ENCODE data around the gene RBM20. TPM values are rescaled to one million over a fixed set of nuclear protein-coding genes. Genes with fewer than 3 reads are reported as not detected.
A peak's percentile ranks its signal among the peaks of the same experiment; 100 is the strongest.

The RBM20 gene
- total and polyA plus RNA-seq, 7 experiments from 2014 or later = 0.16 to 1.7 (median 0.37) TPM; not detected in 1

GRCh38 chr10:110773693-110774068 is 129.5 kb downstream of the RBM20 start:
- H3K4me3 ChIP-seq (ENCODE audit: low read length) = no peak overlapping the region
- peaks cover 0 to 11% of the 10 kb centered on the region in 2 donors for H3K4me1 ChIP-seq (ENCODE audit: control insufficient read depth in 2 of 2, insufficient read depth in 2 of 2, low read length in 2 of 2)
- peak overlapping the region in 1 of 10 donors; percentile 29 for H3K4me3 Mint-ChIP-seq
- peaks cover 2 to 35% (median 6%) of the 10 kb centered on the region in 7 donors for H3K4me1 Mint-ChIP-seq
- H3K9me3 Mint-ChIP-seq = peaks cover 0 to 3% (median 0%) of the 10 kb centered on the region in 11 donors
- no peaks in the 10 kb centered on the region for H3K36me3 Mint-ChIP-seq
- H3K27me3 Mint-ChIP-seq = peaks cover 0 to 3% (median 0%) of the 10 kb centered on the region in 5 donors
- no peak for ATAC-seq
- no peaks in the 10 kb centered on the region for H3K27me3 ChIP-seq (ENCODE audit: control insufficient read depth in 2 of 2, insufficient read depth in 2 of 2, low read length in 2 of 2)
- ChIA-PET CTCF (no interaction called here), POLR2A (interaction anchor here (0.7 kb wide), 1 partner anchor 124 kb away, joined by 3 read pairs; no protein-coding TSS in a partner anchor)
- DNase-seq = no peak
- intact Hi-C loops (cut with micrococcal nuclease) = loop anchor here in 1 of 2 donors (1.0 to 2.0 kb wide), 5 partner anchors 10 to 146 kb away; partner anchors contain the start of genes BBIP1, PDCD4 and SHOC2
- no peak overlapping the region for H3K27ac ChIP-seq (ENCODE audit: low read depth, low read length)
- no peaks in the 10 kb centered on the region for H3K36me3 ChIP-seq (ENCODE audit: control insufficient read depth in 2 of 3, insufficient read depth in 3 of 3, low read length in 3 of 3)
- H3K27ac Mint-ChIP-seq = peak overlapping the region in 1 of 9 donors; percentile 88
- H3K9me3 ChIP-seq (ENCODE audit: control insufficient read depth in 2 of 3, low read length in 3 of 3) = no peaks in the 10 kb centered on the region

GRCh38 chr10:110774069-110775019 is 130.2 kb downstream of the RBM20 start:
- Mint-ChIP-seq H3K9me3 (peaks cover 0 to 3% (median 0%) of the 10 kb centered on the region in 11 donors), H3K36me3 (no peaks in the 10 kb centered on the region), H3K27me3 (peaks cover 0 to 3% (median 0%) of the 10 kb centered on the region in 5 donors), H3K27ac (peak overlapping the region in 2 of 9 donors; percentile 47 to 88), H3K4me3 (peak overlapping the region in 1 of 10 donors; percentile 42), H3K4me1 (peaks cover 2 to 39% (median 9%) of the 10 kb centered on the region in 7 donors)
- H3K4me3 ChIP-seq (ENCODE audit: low read length) = no peak overlapping the region
- no peaks in the 10 kb centered on the region for H3K27me3 ChIP-seq (ENCODE audit: control insufficient read depth in 2 of 2, insufficient read depth in 2 of 2, low read length in 2 of 2)
- H3K36me3 ChIP-seq (ENCODE audit: control insufficient read depth in 2 of 3, insufficient read depth in 3 of 3, low read length in 3 of 3) = no peaks in the 10 kb centered on the region
- ATAC-seq (peak; percentile 41), DNase-seq (peak in 1 of 9 donors; percentile 54)
- H3K4me1 ChIP-seq (ENCODE audit: control insufficient read depth in 2 of 2, insufficient read depth in 2 of 2, low read length in 2 of 2) = peaks cover 0 to 11% of the 10 kb centered on the region in 2 donors
- no peak overlapping the region for H3K27ac ChIP-seq (ENCODE audit: low read depth, low read length)
- ChIA-PET CTCF (interaction anchor here (0.7 kb wide), 1 partner anchor 44 kb away, joined by 3 read pairs; no protein-coding TSS in a partner anchor), POLR2A (interaction anchor here (0.6 to 1.0 kb wide), 3 partner anchors 9 to 124 kb away, joined by 3 to 4 read pairs (median 4); no protein-coding TSS in a partner anchor)
- intact Hi-C loops (cut with micrococcal nuclease) = loop anchor here in 1 of 2 donors (1.0 to 2.0 kb wide), 5 partner anchors 9 to 145 kb away; partner anchors contain the start of genes BBIP1, PDCD4 and SHOC2
- H3K9me3 ChIP-seq (ENCODE audit: control insufficient read depth in 2 of 3, low read length in 3 of 3) = no peaks in the 10 kb centered on the region

GRCh38 chr10:110775020-110775375 is 130.9 kb downstream of the RBM20 start:
- Histone ChIP-seq H3K4me1 (ENCODE audit: control insufficient read depth in 2 of 2, insufficient read depth in 2 of 2, low read length in 2 of 2) (peaks cover 0 to 11% of the 10 kb centered on the region in 2 donors), H3K9me3 (ENCODE audit: control insufficient read depth in 2 of 3, low read length in 3 of 3) (no peaks in the 10 kb centered on the region), H3K27me3 (ENCODE audit: control insufficient read depth in 2 of 2, insufficient read depth in 2 of 2, low read length in 2 of 2) (no peaks in the 10 kb centered on the region), H3K36me3 (ENCODE audit: control insufficient read depth in 2 of 3, insufficient read depth in 3 of 3, low read length in 3 of 3) (no peaks in the 10 kb centered on the region), H3K27ac (ENCODE audit: low read depth, low read length) (no peak overlapping the region), H3K4me3 (ENCODE audit: low read length) (no peak overlapping the region)
- Mint-ChIP-seq H3K4me1 (peaks cover 2 to 45% (median 14%) of the 10 kb centered on the region in 7 donors), H3K9me3 (peaks cover 0 to 3% (median 0%) of the 10 kb centered on the region in 11 donors), H3K36me3 (no peaks in the 10 kb centered on the region), H3K4me3 (no peak overlapping the region), H3K27ac (peak overlapping the region in 2 of 9 donors; percentile 24 to 88), H3K27me3 (peaks cover 0 to 3% (median 0%) of the 10 kb centered on the region in 5 donors)
- ChIA-PET CTCF (no interaction called here), POLR2A (interaction anchor here (0.6 to 1.0 kb wide), 2 partner anchors 8 to 104 kb away, joined by 4 read pairs; no protein-coding TSS in a partner anchor)
- DNase-seq (no peak), ATAC-seq (no peak)
- intact Hi-C loops (cut with micrococcal nuclease) = loop anchor here in 1 of 2 donors (2.0 kb wide), 2 partner anchors 28 to 68 kb away; no protein-coding TSS in a partner anchor

GRCh38 chr10:110775406-110775805 is 131.3 kb downstream of the RBM20 start:
- Mint-ChIP-seq H3K9me3 (peaks cover 0 to 3% (median 0%) of the 10 kb centered on the region in 11 donors), H3K27ac (peak overlapping the region in 2 of 9 donors; percentile 24 to 45), H3K4me1 (peaks cover 2 to 48% (median 16%) of the 10 kb centered on the region in 7 donors), H3K4me3 (no peak overlapping the region), H3K27me3 (peaks cover 0 to 3% (median 0%) of the 10 kb centered on the region in 5 donors), H3K36me3 (no peaks in the 10 kb centered on the region)
- intact Hi-C loops (cut with micrococcal nuclease) = loop anchor here in 1 of 2 donors (2.0 kb wide), 2 partner anchors 29 to 67 kb away; no protein-coding TSS in a partner anchor
- H3K27ac ChIP-seq (ENCODE audit: low read depth, low read length) = no peak overlapping the region
- H3K27me3 ChIP-seq (ENCODE audit: control insufficient read depth in 2 of 2, insufficient read depth in 2 of 2, low read length in 2 of 2) = no peaks in the 10 kb centered on the region
- DNase-seq (no peak), ATAC-seq (no peak)
- no peaks in the 10 kb centered on the region for H3K36me3 ChIP-seq (ENCODE audit: control insufficient read depth in 2 of 3, insufficient read depth in 3 of 3, low read length in 3 of 3)
- H3K4me1 ChIP-seq (ENCODE audit: control insufficient read depth in 2 of 2, insufficient read depth in 2 of 2, low read length in 2 of 2) = peaks cover 0 to 11% of the 10 kb centered on the region in 2 donors
- ChIA-PET CTCF (no interaction called here), POLR2A (no interaction called here)
- H3K4me3 ChIP-seq (ENCODE audit: low read length) = no peak overlapping the region
- H3K9me3 ChIP-seq (ENCODE audit: control insufficient read depth in 2 of 3, low read length in 3 of 3) = no peaks in the 10 kb centered on the region

- Histone ChIP-seq H3K27me3 (ENCODE audit: control insufficient read depth in 2 of 2, insufficient read depth in 2 of 2, low read length in 2 of 2) (no peaks in the 10 kb centered on the region), H3K27ac (ENCODE audit: low read depth, low read length) (no peak overlapping the region), H3K36me3 (ENCODE audit: control insufficient read depth in 2 of 3, insufficient read depth in 3 of 3, low read length in 3 of 3) (no peaks in the 10 kb centered on the region), H3K4me3 (ENCODE audit: low read length) (no peak overlapping the region), H3K9me3 (ENCODE audit: control insufficient read depth in 2 of 3, low read length in 3 of 3) (no peaks in the 10 kb centered on the region), H3K4me1 (ENCODE audit: control insufficient read depth in 2 of 2, insufficient read depth in 2 of 2, low read length in 2 of 2) (peaks cover 0 to 11% of the 10 kb centered on the region in 2 donors)
- ChIA-PET CTCF (interaction anchor here (0.7 kb wide), 1 partner anchor 874 kb away, joined by 4 read pairs; no protein-coding TSS in a partner anchor), POLR2A (interaction anchor here (0.6 to 1.2 kb wide), 2 partner anchors 16 to 84 kb away, joined by 3 to 4 read pairs; no protein-coding TSS in a partner anchor)
- Mint-ChIP-seq H3K27me3 (no peaks in the 10 kb centered on the region), H3K9me3 (peaks cover 0 to 3% (median 0%) of the 10 kb centered on the region in 11 donors), H3K27ac (peak overlapping the region in 1 of 9 donors; percentile 46), H3K36me3 (no peaks in the 10 kb centered on the region), H3K4me1 (peaks cover 2 to 48% (median 17%) of the 10 kb centered on the region in 7 donors), H3K4me3 (no peak overlapping the region)
- no peak for DNase-seq
- ATAC-seq = no peak
- intact Hi-C loops (cut with micrococcal nuclease) = no loop called here
Measured at GRCh38 chr10:110777017-110777416, 132.9 kb downstream of the RBM20 start.

- DNase-seq (no peak), ATAC-seq (no peak)
- CTCF ChIA-PET = interaction anchor here (0.7 kb wide), 1 partner anchor 875 kb away, joined by 4 read pairs; no protein-coding TSS in a partner anchor
- H3K27ac Mint-ChIP-seq = peak overlapping the region in 1 of 9 donors; percentile 48
- no peaks in the 10 kb centered on the region for H3K27me3 ChIP-seq (ENCODE audit: control insufficient read depth in 2 of 2, insufficient read depth in 2 of 2, low read length in 2 of 2)
- no peak overlapping the region for H3K4me3 ChIP-seq (ENCODE audit: low read length)
- intact Hi-C loops (cut with micrococcal nuclease) = no loop called here
- H3K9me3 Mint-ChIP-seq = peaks cover 0 to 4% (median 0%) of the 10 kb centered on the region in 11 donors
- H3K4me3 Mint-ChIP-seq = no peak overlapping the region
- no peaks in the 10 kb centered on the region for H3K27me3 Mint-ChIP-seq
- H3K36me3 Mint-ChIP-seq = peaks cover 0 to under 1% (median 0%) of the 10 kb centered on the region in 5 donors
- H3K4me1 ChIP-seq (ENCODE audit: control insufficient read depth in 2 of 2, insufficient read depth in 2 of 2, low read length in 2 of 2) = peaks cover 3 to 11% of the 10 kb centered on the region in 2 donors
- peaks cover 2 to 49% (median 20%) of the 10 kb centered on the region in 7 donors for H3K4me1 Mint-ChIP-seq
- no peaks in the 10 kb centered on the region for H3K36me3 ChIP-seq (ENCODE audit: control insufficient read depth in 2 of 3, insufficient read depth in 3 of 3, low read length in 3 of 3)
- no peak overlapping the region for H3K27ac ChIP-seq (ENCODE audit: low read depth, low read length)
- POLR2A ChIA-PET = interaction anchor here (1.2 kb wide), 1 partner anchor 83 kb away, joined by 4 read pairs; no protein-coding TSS in a partner anchor
- H3K9me3 ChIP-seq (ENCODE audit: control insufficient read depth in 2 of 3, low read length in 3 of 3) = no peaks in the 10 kb centered on the region
Measured at GRCh38 chr10:110777661-110778060, 133.5 kb downstream of the RBM20 start.
